ENCODE data around the gene PKP4. TPM values are rescaled to one million over a fixed set of nuclear protein-coding genes. Genes with fewer than 3 reads are reported as not detected.
A peak's percentile ranks its signal among the peaks of the same experiment; 100 is the strongest.

Gene PKP4
- total RNA-seq, 1 donor from 2014 or later, result 98.2 TPM

DNA sequence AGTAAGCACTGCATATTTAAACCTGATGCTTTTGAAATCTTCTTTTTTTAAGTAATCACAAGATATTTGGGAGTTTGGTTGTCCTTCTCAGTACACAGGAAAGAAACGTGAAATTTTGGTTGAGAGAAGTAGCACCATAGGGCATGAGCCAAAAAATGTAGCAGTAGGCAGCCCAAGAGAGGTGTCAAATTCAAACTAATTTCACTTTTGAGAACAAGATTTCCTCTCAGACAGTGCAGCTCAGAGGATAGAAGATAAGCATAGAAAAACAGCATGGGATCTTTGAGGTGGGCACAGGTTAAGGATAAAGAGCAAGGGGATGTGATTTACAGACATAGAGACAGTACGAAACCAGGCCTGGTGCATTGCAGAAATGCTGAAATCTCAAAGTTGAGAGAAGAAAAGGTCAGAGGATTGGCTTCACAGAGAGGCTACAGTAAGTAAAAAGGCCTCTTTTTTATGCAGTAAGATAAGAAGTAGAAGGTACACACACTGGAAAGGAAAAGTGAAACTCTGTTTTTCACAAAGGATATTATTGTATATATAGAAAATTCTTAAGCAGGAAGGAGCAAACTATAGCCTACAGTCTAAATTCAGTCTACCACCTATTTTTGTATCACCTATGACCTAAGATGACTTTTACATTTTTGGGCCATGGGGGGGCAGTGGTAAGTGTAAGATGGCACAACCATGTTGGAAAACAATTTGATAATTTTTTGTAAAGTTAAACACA lies 89.8 kb downstream of the PKP4 start:
- DNase-seq, result no peak

DNA sequence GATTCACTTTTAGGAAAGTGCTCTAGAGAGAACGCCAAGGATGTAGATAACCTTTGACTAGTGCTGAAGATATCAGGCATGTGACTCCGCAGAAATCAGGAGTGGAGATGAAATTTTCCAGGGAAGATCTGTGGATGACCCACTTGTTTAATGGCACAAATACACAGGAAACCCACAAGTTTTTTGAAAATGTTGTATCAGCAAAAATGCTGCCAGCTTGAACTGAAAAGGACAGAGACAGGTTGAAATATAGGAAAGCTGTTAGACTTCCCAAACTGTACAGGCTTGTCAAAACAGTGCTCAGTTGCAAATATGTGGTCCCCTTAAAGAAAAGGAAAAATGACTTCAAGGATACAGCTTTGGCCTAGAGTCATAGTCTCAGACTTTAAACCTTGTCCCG lies 96.5 kb downstream of the PKP4 start:
- DNase-seq, result no peak

DNA sequence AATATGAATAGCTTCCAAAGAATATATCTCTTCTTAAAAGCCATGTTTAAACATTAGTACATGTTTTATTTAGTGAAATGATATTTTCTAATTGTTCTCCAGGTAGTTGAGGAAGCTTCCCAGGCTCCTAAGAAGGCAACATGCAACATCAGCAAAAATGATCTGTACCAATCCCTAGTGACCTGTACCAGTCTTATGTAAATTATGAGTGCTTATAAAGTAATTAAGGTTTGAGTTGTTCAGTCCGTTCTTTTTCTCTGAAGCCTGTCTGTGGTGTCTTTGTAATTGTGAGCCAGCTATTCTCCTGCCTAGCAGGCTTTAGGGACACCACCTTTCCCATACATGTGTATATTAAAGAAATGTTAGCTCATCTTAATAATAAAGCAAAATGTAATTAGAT lies 98.2 kb downstream of the PKP4 start:
- DNase-seq, result no peak

DNA sequence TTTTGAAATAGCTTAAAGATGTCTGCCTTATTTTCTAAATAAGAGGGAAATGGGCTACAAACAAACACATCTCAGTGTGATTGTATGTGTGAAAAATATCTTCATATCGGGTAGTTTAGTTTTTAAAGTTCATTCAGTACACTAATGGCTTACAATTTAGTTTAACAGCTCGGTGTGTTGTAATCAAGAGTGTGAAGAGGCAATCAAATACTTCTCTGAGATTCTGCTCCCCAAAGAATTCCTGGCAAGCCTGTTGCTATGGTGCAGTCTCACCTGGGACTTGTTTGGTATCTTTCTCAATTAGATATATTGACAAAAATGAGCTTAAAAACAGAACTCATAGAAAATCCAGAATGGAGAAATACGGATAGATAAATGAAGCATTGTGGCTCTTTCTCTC lies 99.4 kb downstream of the PKP4 start:
- no peak for DNase-seq

DNA sequence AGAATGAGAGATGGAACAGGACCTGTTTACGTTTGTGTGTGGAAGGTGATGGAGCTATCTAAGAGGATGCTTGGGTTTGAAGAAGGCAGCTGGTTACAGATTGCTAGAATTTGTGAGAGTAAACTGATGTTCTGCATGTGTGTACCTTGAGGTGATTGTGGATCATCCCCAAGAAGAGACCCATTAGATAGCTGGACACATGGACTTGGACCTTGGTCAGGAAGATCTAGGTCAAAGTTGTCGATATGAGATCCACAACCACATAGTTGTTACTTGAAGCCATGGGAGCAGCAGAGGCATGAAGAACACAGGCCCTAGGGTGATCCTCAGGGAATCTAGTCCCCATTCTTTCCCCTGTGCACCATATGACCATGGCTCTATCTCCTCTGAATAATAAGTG lies 101.0 kb downstream of the PKP4 start:
- no peak for DNase-seq

DNA sequence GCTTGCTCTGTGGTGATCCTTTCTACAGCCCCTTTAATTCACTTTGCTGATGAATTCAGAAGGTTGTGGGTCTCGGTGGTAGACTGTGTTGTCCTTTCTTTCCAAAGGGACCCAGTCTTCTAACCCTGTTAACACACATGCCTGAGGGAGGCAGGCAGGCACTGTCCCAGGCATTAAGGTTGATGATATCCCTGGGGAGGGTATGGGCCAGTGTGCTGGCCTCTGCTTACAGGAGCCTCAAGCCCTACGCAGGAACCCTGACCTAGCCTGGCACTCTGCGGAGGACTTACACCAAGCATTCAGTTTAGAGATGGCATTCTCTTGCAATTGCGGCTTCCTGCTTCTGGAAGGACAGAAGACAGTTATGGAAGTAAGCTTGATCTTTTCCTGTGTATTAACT lies 102.5 kb downstream of the PKP4 start:
- DNase-seq, result no peak

DNA sequence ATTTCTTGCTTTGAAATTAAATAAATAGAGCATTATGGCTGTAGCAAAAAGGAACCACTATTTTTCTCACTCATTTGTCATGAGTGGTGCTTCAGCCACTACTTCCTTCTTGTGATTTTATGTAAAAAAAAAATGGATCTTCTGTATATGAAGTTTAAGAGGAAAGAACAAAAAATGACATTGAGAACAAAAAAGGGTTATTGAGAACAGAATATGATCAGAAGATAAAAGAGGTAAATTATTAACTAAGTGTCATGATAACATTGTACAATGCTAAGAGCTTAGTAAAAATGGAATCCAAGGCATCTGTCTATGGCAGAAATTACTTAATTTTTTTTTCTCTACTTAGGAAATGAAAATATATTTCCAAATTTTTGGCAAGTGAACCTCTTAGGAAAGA lies 103.5 kb downstream of the PKP4 start:
- DNase-seq, result no peak

DNA sequence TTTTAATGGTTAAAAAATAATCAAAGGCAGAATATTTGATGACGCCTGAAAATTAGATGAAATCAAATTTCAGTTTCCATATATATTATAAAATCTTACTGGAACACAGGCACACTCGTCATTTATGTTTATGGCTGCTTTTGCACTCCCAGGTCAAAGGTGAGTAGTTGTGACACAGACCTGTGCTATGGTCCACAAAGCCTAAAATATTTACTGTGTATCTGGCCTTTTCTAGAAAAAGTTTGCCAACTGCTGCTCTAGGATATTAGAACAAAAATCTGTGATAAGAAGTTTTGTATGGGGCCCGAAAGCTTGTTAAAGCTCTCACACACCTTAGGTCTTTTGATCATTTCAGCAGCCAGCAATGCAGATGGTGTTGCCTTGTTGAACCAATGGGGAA lies 104.3 kb downstream of the PKP4 start:
- DNase-seq, result no peak

DNA sequence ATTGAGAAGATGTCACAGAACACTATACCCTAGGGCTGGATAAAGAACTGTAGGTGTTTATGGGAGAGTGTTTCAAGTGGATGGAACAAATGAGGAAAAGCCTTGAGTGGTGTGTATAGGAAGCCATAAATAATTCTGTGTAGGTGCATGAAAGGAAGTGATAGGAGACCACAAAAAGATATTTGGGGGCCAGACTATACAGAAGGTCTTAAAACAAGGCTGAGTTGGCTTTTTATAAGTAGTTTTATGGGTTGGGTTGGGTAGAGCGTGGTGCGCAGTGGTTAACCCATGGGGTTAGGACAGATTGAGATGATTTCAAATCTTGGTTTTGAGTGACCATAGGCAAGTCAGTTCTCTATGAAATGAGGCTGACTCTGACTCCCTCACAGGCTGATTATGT lies 110.5 kb downstream of the PKP4 start:
- DNase-seq, result no peak

DNA sequence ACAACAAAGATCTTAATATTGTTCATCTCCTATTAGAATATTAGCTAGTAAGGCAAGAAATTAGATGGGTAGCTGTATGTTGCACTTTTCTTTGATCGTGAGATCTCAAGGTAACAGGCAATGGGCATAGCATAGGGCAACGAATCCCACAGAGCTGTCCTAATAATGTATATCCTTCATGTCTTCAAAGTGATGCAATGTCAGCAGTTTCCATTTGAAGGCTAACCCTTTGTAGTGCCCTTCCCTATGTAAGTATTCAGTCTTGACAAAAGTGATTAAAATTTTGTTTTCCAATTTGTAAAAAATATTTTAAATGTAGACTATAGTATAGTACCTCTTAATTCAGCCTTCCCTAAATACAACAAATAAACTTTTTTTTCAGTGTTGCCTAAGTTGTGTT lies 112.5 kb downstream of the PKP4 start:
- no peak for DNase-seq

DNA sequence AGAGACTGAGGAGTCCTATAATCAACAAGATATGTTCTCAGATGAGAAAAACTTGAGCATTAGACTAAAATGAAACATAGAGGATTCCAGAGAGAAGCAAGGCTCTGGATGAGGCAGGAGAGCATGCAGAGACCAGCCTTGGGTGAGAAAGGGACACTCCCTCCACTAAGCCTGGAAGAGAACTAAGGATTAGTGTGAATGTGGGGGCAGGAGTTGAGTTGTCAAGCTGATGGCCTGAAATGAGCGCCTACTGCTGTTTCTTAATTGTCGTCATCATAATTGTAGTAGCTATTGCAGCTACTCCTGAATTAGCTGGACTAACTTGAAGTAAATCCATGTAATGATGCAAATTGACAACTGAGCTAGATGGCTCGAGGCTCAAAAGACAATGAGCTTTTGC lies 114.1 kb downstream of the PKP4 start:
- no peak for DNase-seq

DNA sequence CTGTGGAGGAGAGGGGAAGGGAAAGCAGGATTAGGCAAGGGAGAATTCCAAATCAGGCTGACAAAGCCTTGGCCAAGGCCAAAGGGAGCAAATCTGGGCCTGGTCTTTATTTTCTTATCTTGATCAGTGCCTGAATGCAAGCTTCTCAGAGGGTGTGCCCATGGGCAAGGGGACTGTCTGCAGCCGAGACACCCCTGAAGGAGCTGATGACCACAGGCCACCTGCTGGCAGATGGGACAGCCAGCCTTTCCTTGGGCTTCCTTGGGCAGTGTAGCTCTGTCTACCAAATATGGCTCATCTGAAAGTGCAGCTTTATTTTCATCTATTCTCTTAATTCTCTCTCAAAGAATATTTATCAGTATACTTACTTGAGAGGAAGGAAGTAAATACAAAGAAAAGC lies 117.0 kb downstream of the PKP4 start:
- DNase-seq, result no peak

DNA sequence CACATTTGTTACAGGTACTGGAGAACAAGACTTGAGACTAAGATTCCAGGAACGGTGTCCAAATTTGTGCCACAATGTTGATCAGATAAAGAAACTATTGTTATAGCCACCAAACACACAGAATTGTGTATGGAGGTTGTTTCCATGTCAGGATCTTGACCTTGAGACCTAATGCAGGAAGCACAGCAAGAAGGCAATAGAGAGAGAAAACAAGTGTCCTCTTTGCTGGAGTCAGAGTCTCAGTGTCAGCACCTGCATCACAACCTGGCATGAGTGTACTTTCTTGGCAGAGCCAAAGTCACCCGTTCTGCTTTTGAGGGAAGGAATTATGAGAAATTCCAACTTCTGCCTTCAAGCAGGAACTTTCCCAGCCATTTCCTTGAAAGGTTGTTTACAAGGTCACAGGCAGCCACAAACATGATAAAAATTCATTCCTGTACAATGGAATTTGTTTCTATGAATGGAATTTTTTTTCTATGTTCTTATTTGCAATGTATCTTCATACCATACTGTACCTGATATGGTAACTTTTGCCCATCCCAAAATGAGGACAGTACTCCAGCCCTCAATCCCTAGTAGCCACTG lies 118.4 kb downstream of the PKP4 start:
- DNase-seq, result peak; percentile 62

DNA sequence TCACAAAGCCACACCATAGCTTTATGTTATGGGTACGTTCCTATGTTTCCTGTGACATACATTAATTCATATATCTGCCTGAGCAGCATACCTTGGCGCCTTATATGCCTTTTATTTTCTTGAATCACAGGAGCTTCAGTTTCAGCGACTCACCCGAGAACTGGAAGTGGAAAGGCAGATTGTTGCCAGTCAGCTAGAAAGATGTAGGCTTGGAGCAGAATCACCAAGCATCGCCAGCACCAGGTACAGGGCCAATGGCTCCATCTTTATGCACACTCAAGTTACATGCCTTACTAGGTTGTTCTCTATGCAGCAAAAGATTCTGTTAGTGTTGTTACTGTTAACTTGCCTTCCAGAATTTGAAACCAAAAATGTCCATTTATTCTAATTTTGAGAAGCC lies 120.4 kb downstream of the PKP4 start:
- DNase-seq, result no peak

DNA sequence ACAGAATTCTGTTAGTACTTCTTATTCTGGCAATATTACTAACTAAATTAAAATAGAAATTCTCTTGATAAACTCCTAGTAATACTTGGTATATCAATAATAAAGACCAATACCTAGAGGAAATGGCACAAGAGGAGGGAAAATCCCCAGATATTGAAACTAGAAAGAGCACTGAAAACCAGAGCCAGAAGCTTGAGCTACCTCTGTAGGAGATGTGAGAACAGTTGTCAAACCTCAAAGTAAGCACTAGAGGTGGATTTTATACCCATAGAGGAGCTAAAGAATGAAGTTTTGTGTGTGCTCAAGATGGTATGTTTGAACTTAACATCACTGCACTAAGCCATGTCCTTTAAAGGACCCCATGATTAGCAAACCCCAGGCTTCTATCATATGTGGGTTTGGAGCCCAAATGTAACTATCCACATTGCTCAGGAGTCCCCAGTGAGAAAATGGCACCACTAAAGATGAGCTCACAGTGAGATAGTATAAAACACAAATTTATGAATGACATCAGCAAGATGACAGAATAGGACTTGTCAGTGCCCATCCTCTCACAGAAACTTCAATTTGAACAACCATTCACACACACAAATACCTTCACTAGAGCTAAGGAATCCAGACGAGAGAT lies 122.1 kb downstream of the PKP4 start:
- DNase-seq, result no peak

DNA sequence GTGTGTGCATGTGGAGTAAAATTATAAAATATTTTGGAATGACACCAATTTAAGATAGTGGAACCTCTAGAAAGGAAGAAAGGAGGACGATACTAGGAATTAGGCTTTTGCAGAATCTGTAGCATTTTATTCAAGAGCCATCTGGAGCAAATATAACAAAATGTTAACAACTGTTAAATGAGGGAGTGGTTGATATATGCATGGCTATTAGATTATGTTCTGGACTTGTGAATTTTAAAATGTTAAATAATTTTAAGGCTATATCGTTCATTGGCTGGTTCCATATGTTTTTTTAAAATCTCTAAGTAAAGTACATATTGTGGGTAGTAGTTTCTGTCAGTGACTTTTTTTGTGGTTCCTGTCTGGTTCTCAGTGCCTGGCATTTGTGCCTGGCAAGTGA lies 123.2 kb downstream of the PKP4 start:
- DNase-seq, result no peak

DNA sequence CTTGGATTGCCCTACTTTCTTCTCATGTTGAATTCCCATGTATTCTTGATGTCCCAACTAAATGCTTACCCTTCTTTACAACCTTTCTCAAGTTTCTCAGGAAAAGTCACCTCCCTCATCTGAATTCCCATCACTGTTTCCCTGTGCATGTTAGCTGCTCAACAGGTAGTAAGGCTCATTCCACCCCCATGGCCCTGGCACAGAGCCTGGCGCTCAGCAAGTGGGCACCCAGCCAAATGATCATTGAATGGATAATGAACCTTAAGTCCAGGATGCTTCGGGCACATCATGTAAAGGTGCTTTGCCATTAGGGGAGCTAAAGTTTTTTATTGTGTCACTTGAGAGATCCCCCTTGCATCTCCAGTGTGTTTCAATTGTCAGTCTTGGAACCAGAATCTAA lies 124.0 kb downstream of the PKP4 start:
- DNase-seq, result peak; percentile 9

DNA sequence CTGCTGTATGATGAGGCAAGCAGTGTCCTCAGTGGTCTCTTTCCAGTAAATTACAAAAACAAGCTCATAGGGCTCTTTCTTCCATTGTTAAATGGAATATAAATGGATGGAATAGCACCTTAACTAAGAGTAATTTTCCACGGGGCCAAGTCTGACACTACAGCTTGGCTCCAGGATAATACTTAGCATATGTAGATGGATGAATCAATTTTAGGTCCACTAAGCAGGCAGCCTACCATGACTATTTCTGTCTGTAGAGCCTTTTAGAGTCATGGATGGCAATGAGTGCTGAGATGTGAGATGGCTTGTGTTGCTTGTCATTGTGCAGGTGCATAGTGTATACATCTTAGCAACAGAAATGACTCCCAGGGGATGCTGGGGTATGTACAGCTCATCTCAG lies 125.9 kb downstream of the PKP4 start:
- DNase-seq, result no peak

DNA sequence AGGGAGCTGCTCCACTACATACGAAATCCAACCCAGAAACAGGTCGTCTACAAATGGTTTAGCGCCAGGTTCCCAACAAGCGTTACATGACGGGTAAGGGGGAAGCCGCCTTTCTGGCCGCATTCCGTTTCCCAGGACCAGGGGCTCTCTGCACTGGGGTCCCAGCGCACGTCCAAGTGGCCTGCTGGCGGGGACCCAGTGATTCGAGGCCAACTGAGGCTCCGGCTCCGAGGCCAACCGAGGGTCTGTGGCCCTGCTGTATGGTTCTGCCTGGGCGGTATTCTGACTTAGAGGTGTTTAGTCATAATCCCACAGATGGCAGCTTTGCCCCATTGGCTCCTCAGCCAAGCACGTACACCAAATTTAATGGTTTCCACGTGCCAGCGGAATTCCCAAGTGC lies 127.2 kb downstream of the PKP4 start:
- no peak for DNase-seq

DNA sequence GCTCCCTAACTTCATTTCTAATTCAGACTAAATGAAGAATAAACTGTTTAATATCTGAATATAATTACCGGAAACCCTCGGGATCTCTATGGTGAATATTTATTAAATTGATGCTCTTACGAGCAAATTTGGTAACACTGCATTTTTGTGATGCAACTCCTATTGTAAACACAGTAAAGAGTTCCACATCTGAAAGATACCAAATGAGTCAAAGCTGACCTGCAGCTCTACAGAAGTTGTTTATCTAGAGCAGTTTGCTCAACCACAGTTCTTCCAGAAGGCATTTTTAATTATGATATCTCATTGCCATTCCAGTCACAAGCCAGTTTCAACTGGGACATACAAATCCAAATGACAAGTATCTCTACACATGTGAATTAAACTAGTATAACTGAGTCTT lies 129.7 kb downstream of the PKP4 start:
- DNase-seq, result no peak

DNA sequence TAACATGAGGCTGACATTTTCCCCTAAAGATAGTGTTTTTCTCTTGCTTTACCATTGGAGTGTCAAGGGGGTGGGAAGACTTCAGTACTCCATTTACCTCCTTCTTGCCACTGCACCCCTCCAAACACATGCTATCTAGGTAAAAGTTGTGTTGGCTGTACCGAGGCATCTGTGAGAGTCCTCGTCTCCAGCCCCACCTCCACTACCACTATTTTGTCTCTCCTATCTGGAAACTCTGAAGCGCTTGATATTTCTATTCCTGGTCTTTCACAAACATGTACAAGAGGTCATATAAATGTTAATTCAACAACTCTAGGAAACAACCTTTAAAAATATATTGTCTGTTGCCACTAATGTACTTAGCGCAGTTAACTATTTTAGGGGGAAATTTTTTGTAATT lies 132.6 kb downstream of the PKP4 start:
- no peak for DNase-seq

DNA sequence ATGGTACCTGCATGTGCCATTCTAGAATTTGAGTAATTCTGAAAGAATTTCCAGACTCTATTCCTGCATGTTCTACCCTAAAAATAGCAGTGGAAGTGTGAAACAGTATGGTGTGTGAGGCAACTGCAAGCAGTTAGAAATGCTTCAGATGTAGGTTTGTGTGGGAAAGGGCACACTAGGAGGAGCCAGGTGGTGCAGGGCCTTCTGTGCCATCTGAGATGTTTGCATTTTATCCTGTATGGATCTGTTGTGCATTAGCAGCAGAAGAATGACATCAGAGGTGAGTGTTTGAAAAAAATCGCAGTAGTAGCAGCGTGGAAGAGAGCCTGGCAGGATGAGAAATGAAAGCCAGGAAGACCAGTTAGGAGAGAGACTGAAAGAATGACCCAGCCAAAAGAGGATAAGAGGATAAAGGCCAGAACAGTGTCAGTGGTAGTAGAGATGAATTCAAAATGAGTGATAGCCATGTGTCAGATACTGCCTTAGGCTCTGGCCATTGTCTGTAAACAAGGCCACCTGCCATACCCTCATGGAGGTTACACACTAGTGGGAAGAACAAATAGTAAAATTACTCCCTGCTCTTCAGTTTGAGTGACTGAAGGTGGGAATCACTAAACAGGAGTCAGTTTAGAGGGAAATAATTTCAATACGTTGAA lies 142.2 kb downstream of the PKP4 start:
- peak; percentile 27 for DNase-seq

DNA sequence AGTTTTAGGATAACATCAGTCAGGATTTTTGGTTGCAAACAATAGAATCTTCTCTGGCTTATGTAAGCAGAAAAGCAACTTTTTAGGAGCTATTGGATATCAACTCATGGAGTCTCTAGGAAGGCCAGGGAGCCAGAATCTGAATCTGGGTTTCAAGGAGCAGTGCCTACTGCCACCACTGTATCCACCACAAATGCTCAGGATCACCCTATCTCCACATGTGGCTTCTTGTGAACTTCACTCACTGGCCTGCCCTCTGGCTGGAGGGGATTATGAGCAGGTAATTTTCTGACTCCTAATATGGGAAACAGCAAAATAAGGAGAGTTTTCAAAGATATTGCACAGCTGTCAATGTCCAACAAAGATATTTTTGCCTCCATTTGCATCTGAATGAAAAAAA lies 142.9 kb downstream of the PKP4 start:
- DNase-seq, result peak; percentile 10
